ENCODE measurements around the gene SEZ6.
A peak's percentile ranks its signal among the peaks of the same experiment; 100 is the strongest.

Gene SEZ6

GRCh38 chr17:29005936-29006511 lies at the start of gene SEZ6:
SEZ6 (minus strand) TSS chr17:29006033; CDS start chr17:29005869, 164 bp downstream.
- peak; percentile 70 for DNase-seq

GRCh38 chr17:29054835-29055234 lies 49.0 kb upstream of the SEZ6 start:
- DNase-seq: no peak

- no peak for DNase-seq
These were observed 45.9 kb upstream of the SEZ6 start for GRCh38 chr17:29051731-29052130.

- no peak for DNase-seq
These were observed 45.4 kb upstream of the SEZ6 start for GRCh38 chr17:29051194-29051593.

GRCh38 chr17:29050176-29050575 lies 44.3 kb upstream of the SEZ6 start:
- DNase-seq: no peak

GRCh38 chr17:29049541-29050145 lies 43.8 kb upstream of the SEZ6 start:
- no peak for DNase-seq

GRCh38 chr17:29048440-29049368 lies 42.9 kb upstream of the SEZ6 start:
- no peak for DNase-seq

GRCh38 chr17:29046473-29046839 lies 40.6 kb upstream of the SEZ6 start:
- no peak for DNase-seq

GRCh38 chr17:29045734-29046472 lies 40.1 kb upstream of the SEZ6 start:
- DNase-seq: no peak

GRCh38 chr17:29045026-29045425 lies 39.2 kb upstream of the SEZ6 start:
- DNase-seq: no peak

- no peak for DNase-seq
These were observed 37.8 kb upstream of the SEZ6 start for GRCh38 chr17:29043539-29044145.

GRCh38 chr17:29042679-29043538 lies 37.1 kb upstream of the SEZ6 start, which contains the start of gene PIPOX:
PIPOX (plus strand) TSS chr17:29043141; CDS start chr17:29043226, 85 bp downstream.
- no peak for DNase-seq

- no peak for DNase-seq
These were observed 36.3 kb upstream of the SEZ6 start for GRCh38 chr17:29042026-29042678.

- DNase-seq: no peak
These were observed 35.7 kb upstream of the SEZ6 start for GRCh38 chr17:29041571-29041970.

GRCh38 chr17:29041091-29041490 lies 35.3 kb upstream of the SEZ6 start:
- no peak for DNase-seq

GRCh38 chr17:29039764-29040598 lies 34.1 kb upstream of the SEZ6 start:
- no peak for DNase-seq

- no peak for DNase-seq
These were observed 32.4 kb upstream of the SEZ6 start for GRCh38 chr17:29038085-29038795.

- no peak for DNase-seq
These were observed 31.9 kb upstream of the SEZ6 start for GRCh38 chr17:29037739-29038084.

GRCh38 chr17:29036584-29036983 lies 30.8 kb upstream of the SEZ6 start:
- DNase-seq: no peak

- DNase-seq: no peak
These were observed 28.7 kb upstream of the SEZ6 start for GRCh38 chr17:29034510-29034909.

Data from activated naive CD4-positive, alpha-beta T cell treated with Interleukin-2 at 50 U/mL for 16 hours (primary cell).